K562 (cell line): ENCODE data around the gene UTP15. TPM values are rescaled to one million over a fixed set of nuclear protein-coding genes. Genes with fewer than 3 reads are reported as not detected.

Experiments used
- ATAC-seq: fragments of 200-7000 bp; cut with Tn5 transposase; 3 replicates; pipeline ENCODE4 v1.9.1; 2020; ENCODE audit warnings: moderate library complexity
- BruUV-seq: library from RNA; stranded (reverse); fragments of 400-500 nt; replicated peaks from 2 replicates; lab custom pipeline; 2021; lab: Mats Ljungman, UMichigan
- CTCF ChIA-PET: fragments of 300-600 bp; formaldehyde crosslinking; extraction: SDS; loops from one replicate; lab custom pipeline; 2021; ENCODE audit warnings: low intra/inter-chr PET ratio; lab: Yijun Ruan, JAX
- POLR2A ChIA-PET: fragments of 300-600, 350-650 bp; sonication (Branson Sonifier 250); formaldehyde crosslinking; extraction: SDS; loops from one replicate; lab custom pipeline; 2021; ENCODE audit warnings: antibody characterized with exemption, inconsistent platforms; lab: Yijun Ruan, JAX
- DNase-seq, 4 experiments: peaks; one replicate each; pipeline versions ENCODE4 v3.0.0 to v3.0.0-alpha.2; 2011 to 2018; ENCODE audit warnings: low spot score in 3 of 4, mixed read lengths in 3 of 4; ENCODE audit errors: extremely low read depth in 1 of 4
- FAIRE-seq: peaks from 2 replicates; lab custom pipeline; 2011; peaks lifted over from hg19 to GRCh38; lab: Jason Lieb, UNC
- H2AFZ ChIP-seq: 2 replicates; pipeline ENCODE4 v1.6.0; 2011; ENCODE audit warnings: low read depth, low read length, control low read depth, inconsistent platforms
- H3K27ac ChIP-seq: fragments of 200-600 bp; 3 replicates; pipeline ENCODE4 v1.8.0; 2011; ENCODE audit warnings: low read depth, mild to moderate bottlenecking, control low read depth, inconsistent platforms, low read length, moderate library complexity, mixed read lengths; ENCODE audit errors: extremely low read depth
- H3K27me3 ChIP-seq, 2 experiments: fragments of 300-600 bp in 1 of 2; 2 replicates in 1 of 2; 3 replicates in 1 of 2; pipeline versions ENCODE4 v1.6.0 to v1.8.0; 2011; ENCODE audit warnings: inconsistent platforms in 2 of 2, low read length in 2 of 2, mild to moderate bottlenecking in 1 of 2, mixed read lengths in 1 of 2, moderate library complexity in 1 of 2; ENCODE audit not compliant: control insufficient read depth in 2 of 2, insufficient read depth in 2 of 2
- H3K36me3 ChIP-seq: fragments of 300-600 bp; 3 replicates; pipeline ENCODE4 v1.8.0; 2011; ENCODE audit warnings: mild to moderate bottlenecking, low read length, inconsistent platforms; ENCODE audit not compliant: control insufficient read depth, insufficient read depth
- H3K4me1 ChIP-seq, 2 experiments: fragments of 200-600 bp in 1 of 2; replicated peaks in 1 of 2; 2 replicates in 1 of 2; 3 replicates in 1 of 2; pipeline versions ENCODE4 v1.5.1 to v1.8.0; 2011; ENCODE audit warnings: inconsistent platforms in 2 of 2, low read length in 2 of 2, mild to moderate bottlenecking in 1 of 2, mixed read lengths in 1 of 2, moderate library complexity in 1 of 2; ENCODE audit not compliant: control insufficient read depth in 2 of 2, insufficient read depth in 2 of 2
- H3K4me2 ChIP-seq: 2 replicates; pipeline ENCODE4 v1.6.1; 2011; ENCODE audit warnings: low read length, control low read depth, inconsistent platforms, mixed read lengths; ENCODE audit not compliant: insufficient read depth
- H3K4me3 ChIP-seq: fragments of 200-600 bp; sonication (generic), shearing (Covaris generic); 2 replicates; pipeline ENCODE4 v1.5.1; 2016; ENCODE audit warnings: control low read depth, inconsistent platforms
- H3K79me2 ChIP-seq: fragments of 200-600 bp; 3 replicates; pipeline ENCODE4 v1.8.0; 2011; ENCODE audit warnings: low read length, inconsistent platforms; ENCODE audit not compliant: control insufficient read depth, insufficient read depth
- H3K9ac ChIP-seq, 2 experiments: 2 replicates each; pipeline versions ENCODE4 v1.6.0 to v1.6.1; 2011; ENCODE audit warnings: low read depth in 2 of 2, low read length in 2 of 2, control low read depth in 1 of 2, inconsistent platforms in 1 of 2, mild to moderate bottlenecking in 1 of 2, mixed read lengths in 1 of 2; ENCODE audit not compliant: insufficient read depth in 1 of 2
- H3K9me1 ChIP-seq: one replicate; pipeline ENCODE4 v1.6.0; 2011; ENCODE audit warnings: inconsistent platforms, mild to moderate bottlenecking, low read length, moderate library complexity; ENCODE audit not compliant: control insufficient read depth, insufficient read depth
- H3K9me3 ChIP-seq: replicated peaks from 2 replicates; pipeline ENCODE4 v1.5.1; 2011; ENCODE audit warnings: low read depth, low read length, inconsistent platforms; ENCODE audit not compliant: control insufficient read depth, insufficient read depth
- H4K20me1 ChIP-seq: replicated peaks from 2 replicates; pipeline ENCODE4 v1.6.1; 2011; ENCODE audit warnings: low read length, inconsistent platforms, mixed read lengths; ENCODE audit not compliant: control insufficient read depth, insufficient read depth
- ARNT ChIP-seq, 2 experiments: fragments of 450-650 bp; IDR thresholded peaks; 2 replicates each; pipeline ENCODE4 v1.6.1; 2016; ENCODE audit warnings: mild to moderate bottlenecking in 1 of 2
- IRF1 ChIP-seq: sonication (generic); formaldehyde crosslinking; IDR thresholded peaks from 2 replicates; pipeline ENCODE4 v1.8.0; 2022; ENCODE audit warnings: missing genetic modification reagents, mild to moderate bottlenecking, borderline replicate concordance
- POLR2AphosphoS2 ChIP-seq: IDR thresholded peaks from 2 replicates; pipeline ENCODE4 v1.6.1; 2012; ENCODE audit warnings: low read length, improper control_type of control experiment
- POU5F1 ChIP-seq: fragments of 150-350 bp; IDR thresholded peaks from 2 replicates; pipeline ENCODE4 v1.6.1; 2014; ENCODE audit warnings: borderline replicate concordance, low read length, low read depth, mild to moderate bottlenecking; ENCODE audit not compliant: partially characterized antibody
- RFX7 ChIP-seq: fragments of 250-450 bp; sonication (Bioruptor Pico); IDR thresholded peaks from 2 replicates; pipeline ENCODE4 v1.5.1; 2021; ENCODE audit warnings: mild to moderate bottlenecking
- WGBS: fragments of 100-300 bp; shearing (Covaris generic); methylation state at CpG from one replicate; pipeline ENCODE4 v1.1.6; 2016; ENCODE audit warnings: low coverage, mixed read lengths; ENCODE audit not compliant: insufficient coverage; ENCODE audit errors: missing lambda C conversion rate; 5-methylcytosine and 5-hydroxymethylcytosine counted together
- in situ Hi-C: fragments of 300-500 bp; cut with MboI; formaldehyde crosslinking; loops from 4 replicates; pipeline ENCODE4 v1.15.0; 2018; ENCODE audit warnings: inconsistent platforms, mixed read lengths
- intact Hi-C: fragments of 100-400 bp; cut with micrococcal nuclease; formaldehyde crosslinking; loops from 2 replicates; pipeline ENCODE4 v1.14.2; 2022
- polyA plus RNA-seq, 8 experiments: library from polyadenylated mRNA; depleted of rRNA in 4 of 8; stranded (reverse) in 5 of 8; unstranded in 3 of 8; fragments of >200 nt; fragmentation: Nextera tagmentation in 2 of 8; fragmentation: Illumina TruSeq in 1 of 8; extraction: Ambion mirVana in 2 of 8; extraction: Trizol in 1 of 8; gene quantifications; 2 replicates each; pipeline versions ENCODE4 v1.2.1 to v1.2.3, GENCODE V29; 2011 to 2014; ENCODE audit warnings: inconsistent platforms in 1 of 8, missing spikeins in 1 of 8
- total RNA-seq, 7 experiments: library from RNA; depleted of rRNA in 6 of 7; stranded (reverse); fragments of >200 nt in 6 of 7; fragmentation: Illumina TruSeq in 2 of 7; extraction: Trizol in 2 of 7; gene quantifications; 2 replicates each; pipeline versions ENCODE4 v1.2.1 to v1.2.3, GENCODE V29; 2011 to 2021; ENCODE audit warnings: low replicate concordance in 1 of 7

The UTP15 gene
- total and polyA plus RNA-seq, 9 of the 15 experiments (the other 6 are each of a cell fraction or from before 2014, with no cell fraction given) = 28.1 to 49.3 (median 37.0) TPM

GRCh38 chr5:73523861-73524260 lies 41.7 kb upstream of the UTP15 start:
- POLR2A ChIA-PET = interaction anchor here (0.7 kb wide), 1 partner anchor 32 kb away, joined by 3 read pairs; no protein-coding TSS in a partner anchor
- WGBS = 0% methylated on average over 1 of the region's 1 CpG

More at GRCh38 chr5:73523861-73524260, 41.7 kb upstream of the UTP15 start:
- H3K9me3 ChIP-seq = no peaks in the 10 kb centered on the region
- no peak overlapping the region for H3K27ac ChIP-seq
- H2AFZ ChIP-seq = no peak overlapping the region
- H3K27me3 ChIP-seq = peaks cover 12 to 22% of the 10 kb centered on the region in 2 experiments; a peak in 4 of 5 replicates
- no peaks in the 10 kb centered on the region for H3K36me3 ChIP-seq
- no TSS peak for BruUV-seq
- no peak overlapping the region for H3K4me2 ChIP-seq
- H3K4me1 ChIP-seq = peaks cover 0 to 2% of the 10 kb centered on the region in 2 experiments; a peak in 1 of 5 replicates
- no peak for TF ChIP-seq POU5F1
- no peak for TF ChIP-seq ARNT (IDR thresholded peaks at IDR 0.05)
- TF ChIP-seq POLR2AphosphoS2 = no peak
- no peak for TF ChIP-seq RFX7 (CRISPR knock-in tag)
- TF ChIP-seq IRF1 (CRISPR knock-in tag) = no peak
- H4K20me1 ChIP-seq = no peaks in the 10 kb centered on the region
- no peak overlapping the region for H3K4me3 ChIP-seq
- in situ Hi-C loops = no loop called here
- no peak for FAIRE-seq
- DNase-seq = no peak
- no peaks in the 10 kb centered on the region for H3K9me1 ChIP-seq
- CTCF ChIA-PET = no interaction called here
- ATAC-seq = no peak
- no peaks in the 10 kb centered on the region for H3K79me2 ChIP-seq
- intact Hi-C loops = no loop called here
- no peak overlapping the region for H3K9ac ChIP-seq
